Amygdala (tissue), 56 donors: ENCODE results near the gene DYNLT1.
"Not testable (repeated sequence)": the region's sequence is repeated elsewhere in the genome, so short reads cannot be mapped to it uniquely, and the experiment has no call there.

ENCODE experiments used
- DNase-seq, 56 donors: peaks; one replicate each; lab custom pipeline; 2025; lab: John Stamatoyannopoulos, UW

The DYNLT1 gene

GRCh38 chr6:158626360-158627167 lies 18.0 kb downstream of the DYNLT1 start:
- no peak for DNase-seq

- no peak for DNase-seq
Measured at GRCh38 chr6:158625881-158626305, 18.6 kb downstream of the DYNLT1 start.

- no peak for DNase-seq
Measured at GRCh38 chr6:158624684-158625682, 19.6 kb downstream of the DYNLT1 start.

- DNase-seq = no peak
Measured at GRCh38 chr6:158622545-158623190, 21.9 kb downstream of the DYNLT1 start.

GRCh38 chr6:158621694-158622544 lies 22.6 kb downstream of the DYNLT1 start:
- DNase-seq = no peak

GRCh38 chr6:158620963-158621693 lies 23.4 kb downstream of the DYNLT1 start:
- no peak for DNase-seq

- DNase-seq = no peak
Measured at GRCh38 chr6:158619922-158620801, 24.4 kb downstream of the DYNLT1 start.

GRCh38 chr6:158618289-158618688 lies 26.3 kb downstream of the DYNLT1 start:
- not testable (repeated sequence) for DNase-seq

GRCh38 chr6:158614606-158615005 lies 29.9 kb downstream of the DYNLT1 start:
- DNase-seq = not testable (repeated sequence)

GRCh38 chr6:158611541-158612370 lies 32.8 kb downstream of the DYNLT1 start:
- DNase-seq = no peak

GRCh38 chr6:158611039-158611438 lies 33.5 kb downstream of the DYNLT1 start:
- DNase-seq = no peak

GRCh38 chr6:158610319-158610968 lies 34.1 kb downstream of the DYNLT1 start:
- no peak for DNase-seq

GRCh38 chr6:158609455-158610155 lies 34.9 kb downstream of the DYNLT1 start:
- no peak for DNase-seq

- DNase-seq = no peak
Measured at GRCh38 chr6:158608221-158608620, 36.3 kb downstream of the DYNLT1 start.

- no peak for DNase-seq
Measured at GRCh38 chr6:158607411-158608170, 37.0 kb downstream of the DYNLT1 start.
